ENCODE measurements around the gene HAP1.
"Not testable (repeated sequence)": the region's sequence is repeated elsewhere in the genome, so short reads cannot be mapped to it uniquely, and the experiment has no call there.

Gene HAP1

GRCh38 chr17:41723801-41724475 is 10.5 kb downstream of the HAP1 start:
- no peak for DNase-seq

DNA sequence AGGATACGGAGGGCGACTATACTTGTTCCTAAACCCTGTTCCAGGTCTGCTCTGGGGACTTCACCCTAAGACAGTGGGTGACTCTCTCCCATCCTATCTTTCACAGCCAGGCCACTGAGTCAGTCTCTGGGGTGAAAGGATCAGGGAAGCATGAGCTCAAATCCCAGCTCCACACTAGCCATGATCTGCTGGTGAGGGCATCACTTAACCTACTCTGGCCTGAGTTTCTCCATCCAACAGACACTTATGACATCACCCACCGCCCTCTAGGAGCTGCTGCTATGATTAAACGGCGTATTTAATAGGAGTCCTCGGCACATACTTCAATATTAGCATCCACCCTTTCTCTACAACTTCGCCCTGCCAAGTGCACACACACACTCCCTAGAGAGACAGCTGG is 12.2 kb downstream of the HAP1 start:
- DNase-seq, result no peak

DNA sequence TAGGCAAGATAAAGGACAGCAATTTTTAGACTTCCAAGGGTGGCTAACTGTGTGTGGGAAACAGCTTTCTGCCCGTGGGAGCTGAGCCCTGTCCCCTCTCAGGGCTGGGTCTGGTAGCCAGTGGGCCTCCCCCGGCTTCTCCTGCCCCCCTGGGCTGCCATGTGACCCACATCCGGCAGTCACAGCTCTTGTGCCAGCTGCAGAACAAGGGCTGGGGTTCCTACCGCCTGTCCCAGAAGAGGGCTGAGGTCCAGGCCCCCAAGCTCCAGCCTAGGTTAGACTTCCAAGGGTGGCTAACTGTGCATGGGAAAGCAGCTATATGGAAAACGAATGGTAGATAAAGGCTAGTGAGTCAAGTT is 16.2 kb downstream of the HAP1 start:
- no peak for DNase-seq

- DNase-seq, result peak; percentile 55
Observed at GRCh38 chr17:41717408-41718286, 16.8 kb downstream of the HAP1 start.

DNA sequence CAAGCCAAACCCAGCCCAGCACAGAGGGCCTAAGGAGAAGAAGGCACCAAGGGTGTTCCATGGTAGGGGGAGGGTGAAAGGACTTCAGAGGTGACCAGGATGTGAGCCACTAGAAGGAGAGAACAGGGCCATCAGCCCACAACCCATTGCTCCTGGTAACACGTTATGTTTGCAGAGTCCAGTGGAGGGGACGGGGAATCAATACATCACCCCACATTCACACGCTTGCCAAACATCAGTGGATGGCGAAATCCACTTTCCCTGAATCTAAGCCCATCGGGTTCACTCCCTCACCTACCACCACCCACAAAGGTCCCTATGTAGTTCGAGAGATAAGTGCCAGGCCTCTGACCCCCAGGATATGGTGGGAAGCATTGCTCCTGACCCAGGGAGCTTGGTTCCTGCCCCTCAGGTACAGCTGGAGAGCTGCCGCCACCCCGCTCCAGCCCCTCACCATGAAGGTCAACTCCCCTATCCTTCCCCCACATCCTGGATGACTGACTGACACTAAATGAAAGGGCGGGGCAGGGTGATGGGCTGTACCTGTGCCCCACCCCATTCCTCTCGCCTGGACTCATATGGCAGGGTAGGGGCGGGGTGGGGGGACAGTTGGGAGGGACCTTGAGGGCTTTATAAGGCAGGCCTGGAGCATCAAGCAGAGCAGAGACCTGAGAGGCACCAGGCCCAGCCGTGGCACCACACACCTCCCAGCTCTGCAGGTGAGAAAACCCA is 22.6 kb downstream of the HAP1 start, which contains the start of gene GAST:
TSS of gene GAST (plus strand) at position 663 of the 732 bp plus-strand sequence. CDS start 3,106 bp downstream, outside the sequence.
- DNase-seq, result no peak

- DNase-seq, result no peak
Observed at GRCh38 chr17:41710472-41711090, 23.9 kb downstream of the HAP1 start.

DNA sequence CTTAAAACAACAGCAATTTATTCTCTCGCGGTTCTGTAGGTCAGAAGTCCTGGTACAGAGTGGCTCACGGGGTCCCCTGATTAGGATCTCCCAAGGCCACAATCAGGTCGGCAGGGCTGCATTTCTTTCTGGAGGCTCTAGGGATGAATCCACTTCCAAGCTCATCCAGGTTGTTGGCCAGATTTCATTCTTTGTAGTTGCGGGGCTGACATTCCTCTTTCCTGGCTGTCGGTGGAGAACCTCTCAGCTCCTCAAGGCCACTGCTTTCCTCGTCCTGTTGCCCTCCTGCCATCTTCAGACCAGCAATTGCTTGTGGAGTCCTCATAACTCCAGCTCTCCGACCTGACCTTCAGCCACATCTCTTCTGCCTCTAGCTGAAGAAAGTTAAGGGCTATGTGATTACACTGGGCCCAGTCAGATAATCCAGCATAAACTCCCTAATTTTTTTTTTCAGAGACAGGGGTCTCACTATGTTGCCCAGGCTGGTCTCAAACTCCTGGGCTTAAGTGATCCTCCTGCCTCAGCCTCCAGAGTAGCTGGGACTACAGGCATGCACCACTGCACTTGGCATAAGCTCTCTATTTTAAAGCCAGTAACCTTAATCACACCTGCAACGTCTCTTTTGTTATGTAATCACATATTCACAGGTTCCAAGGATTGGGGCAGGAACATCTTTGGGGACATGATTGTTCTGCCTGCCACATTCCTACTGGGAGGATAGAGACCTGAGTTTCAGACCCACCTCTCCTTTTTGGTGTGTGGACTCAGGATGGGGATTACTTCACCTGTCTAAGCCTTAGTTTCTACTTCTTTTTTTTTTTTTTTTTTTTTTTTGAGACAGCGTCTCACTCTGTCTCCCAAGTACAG is 26.4 kb downstream of the HAP1 start:
- no peak for DNase-seq

- DNase-seq, result no peak
Observed at GRCh38 chr17:41705271-41705991, 29.0 kb downstream of the HAP1 start.

DNA sequence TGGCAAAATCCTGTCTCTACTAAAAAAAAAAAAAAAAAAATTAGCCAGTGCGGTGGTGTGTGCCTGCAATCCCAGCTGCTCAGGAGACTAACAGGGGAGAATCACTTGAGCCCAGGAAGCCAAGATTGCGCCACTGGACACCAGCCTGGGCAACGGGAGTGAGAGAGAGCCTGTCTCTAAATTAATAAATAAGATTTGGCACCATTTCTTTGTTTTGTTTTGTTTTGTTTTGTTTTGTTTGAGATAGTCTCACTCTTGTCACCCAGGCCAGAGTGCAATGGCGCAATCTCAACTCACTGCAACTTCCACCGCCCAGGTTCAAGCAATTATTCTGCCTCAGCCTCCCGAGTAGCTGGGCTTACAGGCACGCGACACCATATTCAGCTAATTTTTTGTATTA is 31.7 kb downstream of the HAP1 start:
- DNase-seq, result no peak

DNA sequence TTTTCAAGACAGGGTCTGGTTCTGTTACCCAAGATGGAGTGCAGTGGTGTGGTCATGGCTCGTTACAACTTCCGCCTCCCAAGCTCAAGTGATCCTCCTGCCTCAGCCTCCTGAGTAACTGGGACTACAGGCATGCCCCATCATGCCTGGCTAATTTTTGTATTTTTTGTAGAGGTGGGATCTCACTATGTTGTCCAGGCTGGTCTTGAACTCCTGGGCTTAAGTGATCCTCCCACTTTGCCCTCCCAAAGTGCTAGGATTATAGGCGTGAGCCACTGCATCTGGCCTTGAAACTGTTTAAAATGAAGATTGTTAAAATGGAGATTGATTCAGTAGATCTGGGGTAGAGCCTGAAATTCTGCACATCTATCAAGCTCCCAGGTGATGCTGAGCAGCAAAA is 33.6 kb downstream of the HAP1 start:
- DNase-seq, result not testable (repeated sequence)

- DNase-seq, result peak; percentile 73
Observed at GRCh38 chr17:41697122-41697962, 37.1 kb downstream of the HAP1 start.

- peak; percentile 88 for DNase-seq
Observed at GRCh38 chr17:41695954-41696757, 38.3 kb downstream of the HAP1 start.

GRCh38 chr17:41695134-41695661 is 39.2 kb downstream of the HAP1 start:
- DNase-seq, result no peak

DNA sequence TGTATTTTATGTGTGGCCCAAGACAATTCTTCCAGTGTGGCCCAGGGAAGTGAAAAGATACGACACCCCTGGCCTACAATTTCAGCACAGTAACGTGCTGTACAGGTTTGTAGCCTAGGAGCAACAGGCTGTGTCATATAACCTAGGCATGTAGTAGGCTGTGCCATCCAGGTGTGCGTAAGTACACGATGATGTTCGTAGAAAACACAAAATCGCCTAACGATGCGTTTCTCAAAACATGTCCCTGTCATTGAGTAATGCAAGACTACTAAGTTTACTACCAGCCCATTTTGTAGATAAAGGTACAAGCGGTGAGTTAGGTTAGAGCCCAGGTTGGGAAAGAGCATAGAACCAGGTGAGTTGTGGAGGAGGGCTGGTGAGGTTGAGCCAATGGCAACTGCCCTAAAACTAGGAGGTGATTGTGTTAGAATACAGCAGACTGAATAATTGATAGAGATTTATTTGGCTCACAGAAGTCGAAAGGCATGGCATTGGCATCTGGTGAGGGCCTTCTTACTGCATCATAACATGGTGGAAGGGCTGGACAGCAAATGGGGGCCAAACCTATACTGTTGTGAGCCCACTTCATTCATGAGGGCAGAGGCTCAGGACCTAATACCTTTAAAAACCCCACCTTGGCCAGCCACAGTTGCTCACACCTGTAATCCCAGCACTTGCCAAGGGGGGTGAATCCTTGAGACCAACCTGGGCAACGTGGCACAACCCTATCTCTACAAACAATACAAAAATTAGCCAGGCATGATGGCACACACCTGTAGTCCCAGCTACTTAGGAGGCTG is 41.5 kb downstream of the HAP1 start:
- DNase-seq, result no peak

DNA sequence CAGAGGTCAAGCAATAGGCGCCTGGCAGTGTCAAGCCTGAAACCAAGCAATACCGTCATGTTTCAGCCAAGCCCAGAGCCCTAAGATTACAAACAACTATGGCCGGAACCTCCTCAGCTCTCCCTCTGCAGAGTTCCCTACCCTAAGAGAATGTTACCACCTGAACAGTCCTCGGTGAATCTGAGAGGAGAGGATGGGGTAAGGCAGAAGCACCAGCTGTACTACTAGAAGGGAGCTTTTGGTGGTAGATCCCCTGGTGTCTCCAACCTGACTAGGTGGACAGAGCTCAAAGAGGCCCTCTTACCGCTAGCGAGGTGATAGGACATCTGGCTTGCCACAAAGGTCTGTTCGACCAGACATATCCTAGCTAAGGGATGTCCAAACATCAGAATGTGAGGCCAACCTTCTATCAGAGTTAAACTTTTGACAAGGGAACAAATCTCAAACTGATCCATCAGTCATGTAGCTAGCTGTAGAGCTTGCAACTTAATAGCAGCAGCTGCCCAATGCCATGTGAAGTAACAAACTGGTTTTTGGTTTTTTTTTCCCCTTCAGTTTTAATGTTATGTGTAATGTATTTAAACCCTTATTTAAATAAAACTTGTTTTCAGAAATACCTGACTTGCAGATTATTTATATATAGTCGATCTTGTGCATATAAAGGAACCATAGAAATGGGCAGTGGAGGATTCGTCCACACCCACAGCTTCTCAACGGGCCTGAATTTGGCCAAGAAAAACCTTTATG is 43.2 kb downstream of the HAP1 start:
- no peak for DNase-seq

GRCh38 chr17:41690497-41690896 is 43.9 kb downstream of the HAP1 start:
- no peak for DNase-seq

DNA sequence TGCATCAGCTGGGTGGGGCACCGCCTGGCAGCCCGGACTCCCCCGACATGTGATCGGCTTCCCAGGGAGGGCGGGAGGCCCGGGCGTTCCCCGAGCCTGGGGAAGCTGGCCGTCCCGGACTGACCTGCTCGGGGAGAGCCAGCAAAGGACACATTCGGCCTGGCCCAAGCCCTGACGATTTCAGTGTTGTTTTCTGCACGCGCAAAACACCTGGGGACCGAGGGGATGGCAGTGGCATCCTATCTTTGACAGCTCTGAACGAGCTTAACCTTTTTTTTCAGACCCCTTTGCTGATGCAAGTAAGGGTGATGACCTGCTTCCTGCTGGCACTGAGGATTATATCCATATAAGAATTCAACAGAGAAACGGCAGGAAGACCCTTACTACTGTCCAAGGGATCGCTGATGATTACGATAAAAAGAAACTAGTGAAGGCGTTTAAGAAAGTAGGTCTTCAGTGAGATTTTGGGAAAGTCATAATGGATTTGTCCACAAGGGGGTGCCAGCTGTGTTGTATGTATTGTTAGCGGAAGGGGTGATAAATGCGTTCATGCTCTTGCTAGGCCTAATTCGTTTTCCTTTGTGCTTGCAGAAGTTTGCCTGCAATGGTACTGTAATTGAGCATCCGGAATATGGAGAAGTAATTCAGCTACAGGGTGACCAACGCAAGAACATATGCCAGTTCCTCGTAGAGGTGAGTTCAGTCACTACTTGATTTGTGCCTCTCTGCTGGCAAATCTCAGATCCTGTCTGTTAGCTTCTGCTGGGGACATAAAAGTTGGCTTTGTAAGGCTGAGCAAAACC is 44.7 kb downstream of the HAP1 start:
- peak; percentile 76 for DNase-seq
